Measurements from ENCODE around the gene SDHAF2.
"Not testable (repeated sequence)": the region's sequence is repeated elsewhere in the genome, so short reads cannot be mapped to it uniquely, and the experiment has no call there.

SDHAF2 gene

DNA sequence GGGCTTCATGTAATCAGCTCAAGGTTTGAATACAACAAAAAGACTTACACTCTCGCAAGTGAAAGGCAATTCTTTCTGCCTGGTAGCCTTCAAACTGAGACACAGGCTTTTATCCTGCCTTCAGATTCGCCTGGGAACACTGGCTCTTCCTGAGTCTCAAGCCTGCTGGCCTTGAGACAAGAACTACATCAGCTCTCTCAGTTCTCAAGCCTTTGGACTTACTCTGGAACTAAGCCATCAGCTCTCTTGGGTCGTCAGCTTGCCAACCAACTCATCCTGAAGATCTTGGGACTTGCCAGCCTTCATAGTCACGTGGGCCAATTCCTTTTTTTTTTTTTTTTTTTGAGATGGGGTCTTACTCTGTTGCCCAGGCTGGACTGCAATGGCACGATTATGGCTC is 42.9 kb downstream of the SDHAF2 start:
- no peak for DNase-seq (ENCODE audit: insufficient read length, low spot score)
- TF ChIP-seq TAF1 (IDR thresholded peaks at IDR 0.05; ENCODE audit: low read depth, low read length) = no peak
- no peak for FAIRE-seq

DNA sequence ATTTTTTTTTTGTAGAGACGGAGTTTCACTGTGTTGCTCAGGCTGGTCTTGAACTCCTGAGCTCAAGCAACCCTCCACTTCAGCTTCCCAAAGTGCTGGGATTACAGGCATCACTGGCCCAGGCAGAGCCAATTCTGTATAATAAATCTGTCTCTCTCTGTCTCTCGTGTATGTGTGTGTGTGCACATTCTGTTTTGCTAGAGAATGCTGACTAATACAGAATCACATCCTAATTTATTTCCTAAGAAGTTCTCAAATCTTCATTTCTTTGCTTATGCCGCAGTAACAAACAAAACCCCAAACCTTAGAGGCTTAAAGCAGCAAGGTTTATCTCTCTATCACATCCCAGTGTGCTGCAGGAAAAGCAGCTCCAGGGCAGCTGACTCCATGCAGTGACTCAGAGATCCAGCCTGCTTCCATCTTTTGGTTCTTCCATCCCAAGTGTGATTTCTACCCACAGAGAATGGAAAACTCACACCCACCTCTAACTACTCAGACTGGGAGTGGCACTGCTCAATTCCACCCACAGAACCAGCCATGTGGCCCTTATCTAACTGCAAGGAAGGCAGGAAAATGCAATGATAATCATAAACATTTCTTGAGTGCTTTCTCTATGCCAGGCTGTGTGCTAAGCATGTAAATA is 43.6 kb downstream of the SDHAF2 start:
- no peak for FAIRE-seq

DNA sequence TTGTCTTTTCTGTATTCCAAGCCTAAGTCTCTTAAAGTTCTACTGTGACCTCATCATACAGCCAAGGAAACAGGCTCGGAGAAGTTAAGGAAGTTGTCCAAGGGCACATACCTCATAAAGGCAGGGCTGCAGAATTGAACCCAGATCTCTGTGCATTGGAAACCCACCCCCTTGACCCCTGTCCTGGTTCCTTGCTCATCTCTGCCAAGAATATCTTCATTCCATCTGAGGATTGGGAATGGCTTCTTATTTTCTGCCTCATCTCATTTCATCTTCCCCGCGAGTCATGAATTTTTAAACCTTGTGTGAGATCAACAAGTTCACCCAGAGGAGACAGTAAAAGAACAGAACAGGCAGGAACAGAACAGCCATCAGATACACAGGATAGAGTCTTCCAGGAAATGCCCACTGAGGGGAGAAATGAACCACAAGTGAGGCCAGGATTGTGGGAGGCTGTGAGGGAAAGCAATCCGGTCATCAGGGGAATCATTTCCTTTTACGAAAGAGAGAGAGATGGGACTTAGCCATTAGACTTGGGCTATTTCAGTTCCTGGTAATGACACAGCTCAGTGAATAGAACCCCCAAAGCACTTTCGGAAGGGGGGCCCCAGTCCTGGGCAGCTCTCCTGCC is 44.2 kb downstream of the SDHAF2 start:
- TF ChIP-seq POLR2A (IDR thresholded peaks at IDR 0.05; ENCODE audit: low read depth, low read length) (no peak), POLR2AphosphoS5 (IDR thresholded peaks at IDR 0.05; ENCODE audit: low read depth, low read length) (no peak), PAX5 (IDR thresholded peaks at IDR 0.05; ENCODE audit: insufficient read depth, low read length, severe bottlenecking) (no peak), TAF1 (IDR thresholded peaks at IDR 0.05; ENCODE audit: low read depth, low read length) (no peak), POU2F2 (IDR thresholded peaks at IDR 0.05; ENCODE audit: low read depth, low read length) (no peak), SPI1 (IDR thresholded peaks at IDR 0.05; ENCODE audit: low read depth, low read length) (no peak)
- no peak for FAIRE-seq

More for the DNA sequence above, 43.6 kb downstream of the SDHAF2 start:
- TF ChIP-seq SPI1 (IDR thresholded peaks at IDR 0.05; ENCODE audit: low read depth, low read length) (no peak), PAX5 (IDR thresholded peaks at IDR 0.05; ENCODE audit: insufficient read depth, low read length, severe bottlenecking) (no peak), TAF1 (IDR thresholded peaks at IDR 0.05; ENCODE audit: low read depth, low read length) (no peak)
- DNase-seq (ENCODE audit: insufficient read length, low spot score) = no peak

DNA sequence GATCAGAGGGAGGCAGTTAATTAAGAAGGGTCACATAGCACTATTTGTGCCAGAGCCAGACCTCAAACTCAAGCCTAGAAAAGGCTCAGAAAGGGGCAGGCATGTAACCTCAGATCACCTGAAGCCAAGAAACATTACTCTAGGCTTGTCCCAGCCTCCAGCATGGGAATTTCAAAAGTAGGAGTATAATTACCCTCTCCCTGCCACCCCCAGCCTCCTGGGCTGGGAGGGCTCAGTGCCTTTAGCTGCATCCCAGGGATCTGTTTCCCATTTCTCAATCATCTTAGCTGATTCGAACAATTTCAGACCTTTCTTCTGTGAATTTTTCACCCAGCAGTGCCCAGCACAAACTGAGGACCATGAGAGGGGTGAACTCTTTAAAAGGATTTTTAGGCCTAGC is 45.5 kb downstream of the SDHAF2 start:
- FAIRE-seq (no peak), DNase-seq (ENCODE audit: insufficient read length, low spot score) (no peak)
- TF ChIP-seq POLR2A (IDR thresholded peaks at IDR 0.05; ENCODE audit: low read depth, low read length) (no peak), SPI1 (IDR thresholded peaks at IDR 0.05; ENCODE audit: low read depth, low read length) (no peak), TAF1 (IDR thresholded peaks at IDR 0.05; ENCODE audit: low read depth, low read length) (no peak), POU2F2 (IDR thresholded peaks at IDR 0.05; ENCODE audit: low read depth, low read length) (no peak), POLR2AphosphoS5 (IDR thresholded peaks at IDR 0.05; ENCODE audit: low read depth, low read length) (no peak), PAX5 (IDR thresholded peaks at IDR 0.05; ENCODE audit: insufficient read depth, low read length, severe bottlenecking) (no peak)

More for the DNA sequence above, 44.2 kb downstream of the SDHAF2 start:
- no peak for DNase-seq (ENCODE audit: insufficient read length, low spot score)

DNA sequence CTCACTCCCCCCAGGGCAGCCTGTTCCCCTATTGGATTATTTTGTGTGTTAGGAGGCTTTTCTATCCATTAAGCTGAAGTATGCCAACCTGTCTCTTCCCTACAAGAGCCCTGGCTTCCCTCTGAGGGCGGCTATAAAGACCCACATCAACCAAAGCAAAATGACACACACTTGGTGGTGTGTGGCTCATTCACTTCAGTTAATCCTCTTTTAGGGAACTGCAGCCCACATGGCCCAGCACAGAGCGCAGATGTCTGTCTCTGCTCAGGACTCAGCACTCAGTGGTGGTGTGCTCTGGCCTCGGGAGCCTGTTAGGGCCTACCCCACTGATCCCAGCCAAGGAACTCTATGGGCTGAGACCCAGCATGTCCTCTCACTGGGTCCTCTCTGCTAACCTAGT is 46.4 kb downstream of the SDHAF2 start:
- TF ChIP-seq POLR2A (IDR thresholded peaks at IDR 0.05; ENCODE audit: low read depth, low read length) (no peak), POLR2AphosphoS5 (IDR thresholded peaks at IDR 0.05; ENCODE audit: low read depth, low read length) (no peak), TAF1 (IDR thresholded peaks at IDR 0.05; ENCODE audit: low read depth, low read length) (no peak), POU2F2 (IDR thresholded peaks at IDR 0.05; ENCODE audit: low read depth, low read length) (no peak), SPI1 (IDR thresholded peaks at IDR 0.05; ENCODE audit: low read depth, low read length) (no peak), PAX5 (IDR thresholded peaks at IDR 0.05; ENCODE audit: insufficient read depth, low read length, severe bottlenecking) (no peak)
- no peak for DNase-seq (ENCODE audit: insufficient read length, low spot score)
- FAIRE-seq = peak; percentile 28

DNA sequence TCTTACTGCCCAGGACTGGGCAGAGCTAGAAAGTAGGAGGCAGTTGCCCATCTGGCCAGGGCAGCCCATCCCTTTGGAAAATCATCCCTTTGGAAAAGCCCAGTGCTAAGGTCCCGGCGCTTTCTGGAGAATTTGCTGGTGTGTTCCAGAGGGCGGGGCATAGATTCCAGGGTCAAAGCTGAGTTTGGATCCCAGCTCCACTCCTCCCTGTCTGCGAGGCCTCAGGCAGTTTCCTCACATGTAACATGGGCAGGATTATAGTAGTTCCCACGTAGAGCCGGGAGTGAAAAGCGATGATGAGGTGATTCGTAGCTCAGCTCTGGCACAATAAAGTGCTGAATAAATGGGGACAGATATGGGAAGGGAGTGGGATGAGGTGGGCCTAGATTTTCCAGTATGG is 47.2 kb downstream of the SDHAF2 start:
- TF ChIP-seq TAF1 (IDR thresholded peaks at IDR 0.05; ENCODE audit: low read depth, low read length) (no peak), POLR2A (IDR thresholded peaks at IDR 0.05; ENCODE audit: low read depth, low read length) (no peak), POU2F2 (IDR thresholded peaks at IDR 0.05; ENCODE audit: low read depth, low read length) (no peak)
- FAIRE-seq = no peak
- DNase-seq (ENCODE audit: insufficient read length, low spot score) = no peak

DNA sequence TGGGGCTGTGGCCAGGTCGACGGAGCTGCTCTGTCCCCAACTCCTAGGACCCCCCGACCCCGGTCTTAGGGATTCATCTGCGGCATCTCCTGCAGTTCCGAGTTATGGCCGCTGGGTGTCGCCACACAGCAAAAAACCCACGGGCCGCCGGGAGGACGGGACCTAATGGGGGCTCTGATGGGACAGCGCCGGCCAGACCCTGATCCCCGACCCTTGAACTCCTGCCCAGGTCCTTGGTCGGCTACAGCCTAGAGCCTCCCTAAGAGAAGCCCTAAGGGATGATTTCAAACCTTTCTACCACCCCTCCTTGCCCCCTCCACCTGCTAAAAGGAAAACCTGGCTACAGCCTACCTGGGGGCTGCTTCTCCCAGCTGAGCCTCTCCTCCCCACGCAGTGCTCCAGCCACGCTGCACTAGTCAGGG is 47.8 kb downstream of the SDHAF2 start:
- FAIRE-seq (peak; percentile 68), DNase-seq (ENCODE audit: insufficient read length, low spot score) (peak; percentile 68)
- TF ChIP-seq POU2F2 (IDR thresholded peaks at IDR 0.05; ENCODE audit: low read depth, low read length) = no peak
- TF ChIP-seq TAF1 (IDR thresholded peaks at IDR 0.05; ENCODE audit: low read depth, low read length) = no peak
- TF ChIP-seq SPI1 (IDR thresholded peaks at IDR 0.05; ENCODE audit: low read depth, low read length) = no peak
- no peak for TF ChIP-seq PAX5 (IDR thresholded peaks at IDR 0.05; ENCODE audit: insufficient read depth, low read length, severe bottlenecking)
- no peak for TF ChIP-seq POLR2AphosphoS5 (IDR thresholded peaks at IDR 0.05; ENCODE audit: low read depth, low read length)
- TF ChIP-seq POLR2A (IDR thresholded peaks at IDR 0.05; ENCODE audit: low read depth, low read length) = no peak

DNA sequence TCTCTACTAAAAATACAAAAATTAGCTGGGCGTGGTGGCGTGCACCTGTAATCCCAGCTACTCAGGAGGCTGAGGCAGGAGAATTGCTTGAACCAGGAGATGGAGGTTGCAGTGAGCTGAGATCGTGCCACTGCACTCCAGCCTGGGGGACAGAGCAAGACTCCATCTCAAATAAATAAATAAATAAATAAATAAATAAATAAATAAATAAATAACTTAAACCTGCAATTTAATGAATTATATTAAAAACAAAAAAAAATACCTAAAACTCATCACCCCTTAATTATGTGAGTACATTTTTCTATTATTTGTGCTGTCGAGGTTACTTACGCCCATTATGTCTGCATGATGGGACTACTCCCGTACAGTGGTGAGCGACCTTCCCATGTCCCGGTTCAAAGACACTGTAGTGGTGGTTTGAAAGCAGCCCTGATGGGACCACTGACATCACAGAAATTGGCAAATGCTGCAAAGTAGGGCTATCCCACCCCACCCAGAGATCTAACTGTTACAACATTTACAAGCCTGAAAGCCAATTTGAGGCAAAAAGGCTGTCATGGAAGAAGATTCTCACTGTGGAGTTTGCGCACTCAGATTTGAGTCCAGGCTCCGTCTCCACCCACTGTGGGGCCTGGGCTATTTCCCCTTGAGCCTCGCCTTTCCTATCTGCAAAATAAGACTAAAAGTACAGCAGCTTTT is 49.6 kb downstream of the SDHAF2 start:
- not testable (repeated sequence) for FAIRE-seq; DNase-seq (ENCODE audit: insufficient read length, low spot score)

DNA sequence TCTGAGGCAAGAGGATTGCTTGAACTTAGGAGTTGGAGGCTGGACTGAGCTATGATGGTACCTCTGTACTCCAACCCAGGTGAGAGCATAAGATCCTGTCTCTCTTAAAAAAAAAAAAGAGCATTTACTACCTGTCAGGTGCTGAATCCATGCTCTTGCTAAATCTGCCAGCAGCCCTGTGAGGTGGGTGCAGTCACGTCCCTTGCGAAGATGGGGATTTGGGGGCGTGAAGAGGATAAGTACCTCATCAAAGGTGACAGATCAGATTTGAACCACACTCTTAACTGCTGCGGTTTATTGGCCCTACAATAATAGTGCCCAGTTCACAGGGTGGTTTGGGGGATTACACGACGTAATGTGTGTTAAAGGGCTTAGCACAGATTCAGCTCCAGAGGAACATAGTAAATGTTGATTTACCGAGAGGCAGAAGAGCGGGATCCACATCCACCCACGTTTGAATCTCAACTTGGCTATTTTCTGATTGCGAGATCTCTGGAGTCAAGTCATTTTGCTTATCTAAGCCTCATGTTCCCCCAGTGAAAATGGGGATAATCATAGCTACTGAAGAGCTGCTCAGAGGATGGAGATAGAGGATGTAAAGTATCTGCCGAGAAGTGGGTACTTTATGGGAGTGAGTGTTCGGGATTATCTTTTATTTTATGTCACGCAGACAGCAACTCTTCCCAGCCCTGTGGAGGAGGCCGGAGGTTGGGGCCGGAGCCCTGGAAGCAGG is 50.5 kb downstream of the SDHAF2 start:
- FAIRE-seq (no peak), DNase-seq (ENCODE audit: insufficient read length, low spot score) (no peak)
- no peak for TF ChIP-seq POU2F2 (IDR thresholded peaks at IDR 0.05; ENCODE audit: low read depth, low read length)
- TF ChIP-seq PAX5 (IDR thresholded peaks at IDR 0.05; ENCODE audit: insufficient read depth, low read length, severe bottlenecking) = no peak
- no peak for TF ChIP-seq POLR2A (IDR thresholded peaks at IDR 0.05; ENCODE audit: low read depth, low read length)
- TF ChIP-seq POLR2AphosphoS5 (IDR thresholded peaks at IDR 0.05; ENCODE audit: low read depth, low read length) = no peak
- no peak for TF ChIP-seq TAF1 (IDR thresholded peaks at IDR 0.05; ENCODE audit: low read depth, low read length)
- no peak for TF ChIP-seq SPI1 (IDR thresholded peaks at IDR 0.05; ENCODE audit: low read depth, low read length)

DNA sequence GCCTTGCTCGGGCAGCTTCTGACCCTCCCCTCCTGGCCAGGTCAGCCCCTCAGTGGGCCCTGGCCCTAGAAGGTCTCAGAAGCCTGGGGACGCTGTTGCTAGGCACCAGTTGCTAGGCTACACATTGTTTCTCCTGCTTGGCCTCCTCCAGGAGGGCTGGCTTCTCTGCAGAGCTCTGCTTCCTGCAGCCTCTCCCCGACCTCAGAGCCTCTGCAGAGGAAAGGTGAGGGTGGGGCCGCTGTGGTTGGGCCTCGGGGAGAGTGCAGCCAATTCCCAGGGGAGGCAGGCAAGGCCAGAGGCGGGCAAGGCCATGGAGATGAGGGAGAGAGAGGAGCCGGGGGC is 51.0 kb downstream of the SDHAF2 start:
- FAIRE-seq (no peak), DNase-seq (ENCODE audit: insufficient read length, low spot score) (no peak)
- TF ChIP-seq PAX5 (IDR thresholded peaks at IDR 0.05; ENCODE audit: insufficient read depth, low read length, severe bottlenecking) (no peak), POLR2A (IDR thresholded peaks at IDR 0.05; ENCODE audit: low read depth, low read length) (no peak), TAF1 (IDR thresholded peaks at IDR 0.05; ENCODE audit: low read depth, low read length) (no peak), SPI1 (IDR thresholded peaks at IDR 0.05; ENCODE audit: low read depth, low read length) (no peak), POLR2AphosphoS5 (IDR thresholded peaks at IDR 0.05; ENCODE audit: low read depth, low read length) (no peak), POU2F2 (IDR thresholded peaks at IDR 0.05; ENCODE audit: low read depth, low read length) (no peak)

Measured in GM12891 (cell line).